HEK293 (cell line): Measurements from ENCODE around the gene PARVA.

ENCODE experiments used
- GLIS1 ChIP-seq: fragments of 450-650 bp; formaldehyde crosslinking; IDR thresholded peaks from 2 replicates; pipeline ENCODE4 v1.5.1; 2016; ENCODE audit warnings: missing biosample characterization, missing genetic modification characterization
- REST ChIP-seq: fragments of 450-650 bp; formaldehyde crosslinking; IDR thresholded peaks from 2 replicates; pipeline ENCODE4 v1.5.1; 2016; ENCODE audit warnings: missing biosample characterization, missing genetic modification characterization
- SP2 ChIP-seq: fragments of 450-650 bp; formaldehyde crosslinking; IDR thresholded peaks from 2 replicates; pipeline ENCODE4 v1.5.1; 2016; ENCODE audit warnings: missing biosample characterization, missing genetic modification characterization
- ZFP69B ChIP-seq: fragments of 450-650 bp; formaldehyde crosslinking; IDR thresholded peaks from 2 replicates; pipeline ENCODE4 v1.5.1; 2016; ENCODE audit warnings: missing biosample characterization, missing genetic modification characterization
- ZNF23 ChIP-seq: fragments of 450-650 bp; formaldehyde crosslinking; IDR thresholded peaks from 2 replicates; pipeline ENCODE4 v1.5.1; 2016; ENCODE audit warnings: missing biosample characterization, missing genetic modification characterization, borderline replicate concordance
- ZNF335 ChIP-seq: fragments of 450-650 bp; formaldehyde crosslinking; conservative IDR thresholded peaks from 2 replicates; pipeline ENCODE4 v1.5.1; 2016; ENCODE audit warnings: missing biosample characterization, missing genetic modification characterization
- ZNF391 ChIP-seq: fragments of 450-650 bp; formaldehyde crosslinking; IDR thresholded peaks from 2 replicates; pipeline ENCODE4 v1.5.1; 2016; ENCODE audit warnings: low read depth, missing biosample characterization, missing genetic modification characterization, borderline replicate concordance
- ZNF473 ChIP-seq: fragments of 450-650 bp; formaldehyde crosslinking; IDR thresholded peaks from 2 replicates; pipeline ENCODE4 v1.5.1; 2017; ENCODE audit warnings: missing biosample characterization, missing genetic modification characterization
- ZNF510 ChIP-seq: fragments of 450-650 bp; formaldehyde crosslinking; IDR thresholded peaks from 2 replicates; pipeline ENCODE4 v1.5.1; 2018; ENCODE audit warnings: mild to moderate bottlenecking, missing genetic modification characterization, missing biosample characterization; ENCODE audit not compliant: insufficient replicate concordance
- ZNF768 ChIP-seq: fragments of 450-650 bp; formaldehyde crosslinking; IDR thresholded peaks from 2 replicates; pipeline ENCODE4 v1.5.1; 2018; ENCODE audit warnings: missing biosample characterization, mild to moderate bottlenecking, missing genetic modification characterization
- TF ChIP-seq, protein P1 (sequence below): fragments of 450-650 bp; formaldehyde crosslinking; IDR thresholded peaks from 2 replicates; pipeline ENCODE4 v1.5.1; 2016; ENCODE audit warnings: missing biosample characterization, missing genetic modification characterization

DNA sequence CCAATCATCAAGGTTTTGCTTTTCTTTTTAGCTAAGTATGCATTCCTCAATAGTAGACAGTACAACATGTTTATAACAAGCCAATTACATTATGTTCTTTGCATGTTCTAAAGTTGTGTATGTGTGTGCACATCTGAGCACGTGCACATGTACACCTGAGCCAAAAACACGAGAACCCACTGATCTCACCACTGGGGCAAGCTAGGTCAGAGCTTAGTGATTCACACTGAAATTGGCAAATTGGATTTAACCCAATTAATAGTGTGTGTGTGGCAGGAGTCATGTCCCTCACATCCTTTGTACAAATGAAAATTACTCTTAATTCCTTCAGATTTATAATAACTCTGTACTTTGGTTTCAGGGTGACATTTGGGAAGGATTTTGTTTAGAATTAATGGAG lies 151.1 kb downstream of the PARVA start:
- TF ChIP-seq GLIS1 (tag by site-specific recombination) (no peak), REST (tag by site-specific recombination) (no peak), ZNF510 (no peak), ZNF335 (tag by site-specific recombination) (no peak), ZNF473 (tag by site-specific recombination) (no peak), SP2 (tag by site-specific recombination) (no peak), ZFP69B (tag by site-specific recombination) (no peak), ZNF23 (tag by site-specific recombination) (no peak), ZNF391 (tag by site-specific recombination) (no peak), ZNF768 (tag by site-specific recombination) (no peak)
- TF ChIP-seq, protein P1, sequence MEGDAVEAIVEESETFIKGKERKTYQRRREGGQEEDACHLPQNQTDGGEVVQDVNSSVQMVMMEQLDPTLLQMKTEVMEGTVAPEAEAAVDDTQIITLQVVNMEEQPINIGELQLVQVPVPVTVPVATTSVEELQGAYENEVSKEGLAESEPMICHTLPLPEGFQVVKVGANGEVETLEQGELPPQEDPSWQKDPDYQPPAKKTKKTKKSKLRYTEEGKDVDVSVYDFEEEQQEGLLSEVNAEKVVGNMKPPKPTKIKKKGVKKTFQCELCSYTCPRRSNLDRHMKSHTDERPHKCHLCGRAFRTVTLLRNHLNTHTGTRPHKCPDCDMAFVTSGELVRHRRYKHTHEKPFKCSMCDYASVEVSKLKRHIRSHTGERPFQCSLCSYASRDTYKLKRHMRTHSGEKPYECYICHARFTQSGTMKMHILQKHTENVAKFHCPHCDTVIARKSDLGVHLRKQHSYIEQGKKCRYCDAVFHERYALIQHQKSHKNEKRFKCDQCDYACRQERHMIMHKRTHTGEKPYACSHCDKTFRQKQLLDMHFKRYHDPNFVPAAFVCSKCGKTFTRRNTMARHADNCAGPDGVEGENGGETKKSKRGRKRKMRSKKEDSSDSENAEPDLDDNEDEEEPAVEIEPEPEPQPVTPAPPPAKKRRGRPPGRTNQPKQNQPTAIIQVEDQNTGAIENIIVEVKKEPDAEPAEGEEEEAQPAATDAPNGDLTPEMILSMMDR = no peak
